ENCODE results near the gene CDK10.

The CDK10 gene

GRCh38 chr16:89738072-89738377, 51.5 kb downstream of the CDK10 start:
- no peak for DNase-seq

- DNase-seq: no peak
These were observed 52.2 kb downstream of the CDK10 start for GRCh38 chr16:89738538-89739317.

GRCh38 chr16:89739383-89739782, 52.9 kb downstream of the CDK10 start:
- DNase-seq: no peak

- DNase-seq: no peak
These were observed 55.0 kb downstream of the CDK10 start for GRCh38 chr16:89741342-89742014.

GRCh38 chr16:89742948-89743347, 56.5 kb downstream of the CDK10 start:
- DNase-seq: no peak

- no peak for DNase-seq
These were observed 58.3 kb downstream of the CDK10 start for GRCh38 chr16:89744813-89745212.
